VCaP (cell line): ENCODE data around the gene NLGN4X.

Experiments used
- H3K27ac ChIP-seq: fragments of 450-650 bp; 2 replicates; pipeline ENCODE4 v1.5.1; 2017
- TF ChIP-seq, protein P1 (sequence below): fragments of 450-650 bp; conservative IDR thresholded peaks from 2 replicates; pipeline ENCODE4 v1.5.1; 2017; ENCODE audit warnings: mild to moderate bottlenecking, moderate library complexity

NLGN4X gene

DNA sequence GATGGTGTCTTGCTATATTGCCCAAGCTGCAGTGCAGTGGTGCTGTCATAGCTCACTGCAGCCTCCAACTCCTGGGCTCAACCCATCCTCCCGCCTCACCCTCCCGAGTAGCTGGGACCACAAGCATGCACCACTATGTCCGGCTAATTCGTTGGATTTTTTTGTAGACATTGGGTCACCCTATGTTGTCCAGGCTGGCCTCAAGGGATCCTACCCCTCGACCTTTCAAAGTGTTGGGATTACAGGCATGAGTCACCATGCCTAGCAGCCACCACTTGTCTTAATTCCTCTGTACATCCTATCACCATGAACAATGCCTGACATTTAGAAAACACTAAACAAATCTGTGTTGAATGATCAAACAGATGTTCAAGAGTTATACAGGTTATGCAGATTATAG is 76.7 kb downstream of the NLGN4X start:
- TF ChIP-seq, protein P1, sequence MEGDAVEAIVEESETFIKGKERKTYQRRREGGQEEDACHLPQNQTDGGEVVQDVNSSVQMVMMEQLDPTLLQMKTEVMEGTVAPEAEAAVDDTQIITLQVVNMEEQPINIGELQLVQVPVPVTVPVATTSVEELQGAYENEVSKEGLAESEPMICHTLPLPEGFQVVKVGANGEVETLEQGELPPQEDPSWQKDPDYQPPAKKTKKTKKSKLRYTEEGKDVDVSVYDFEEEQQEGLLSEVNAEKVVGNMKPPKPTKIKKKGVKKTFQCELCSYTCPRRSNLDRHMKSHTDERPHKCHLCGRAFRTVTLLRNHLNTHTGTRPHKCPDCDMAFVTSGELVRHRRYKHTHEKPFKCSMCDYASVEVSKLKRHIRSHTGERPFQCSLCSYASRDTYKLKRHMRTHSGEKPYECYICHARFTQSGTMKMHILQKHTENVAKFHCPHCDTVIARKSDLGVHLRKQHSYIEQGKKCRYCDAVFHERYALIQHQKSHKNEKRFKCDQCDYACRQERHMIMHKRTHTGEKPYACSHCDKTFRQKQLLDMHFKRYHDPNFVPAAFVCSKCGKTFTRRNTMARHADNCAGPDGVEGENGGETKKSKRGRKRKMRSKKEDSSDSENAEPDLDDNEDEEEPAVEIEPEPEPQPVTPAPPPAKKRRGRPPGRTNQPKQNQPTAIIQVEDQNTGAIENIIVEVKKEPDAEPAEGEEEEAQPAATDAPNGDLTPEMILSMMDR, result no peak

GRCh38 chrX:6149060-6149872 is 79.4 kb downstream of the NLGN4X start:
- TF ChIP-seq, protein P1, result no peak

More for the DNA sequence above, 76.7 kb downstream of the NLGN4X start:
- no peak overlapping the region for H3K27ac ChIP-seq

GRCh38 chrX:6134255-6134654 is 94.4 kb downstream of the NLGN4X start:
- TF ChIP-seq, protein P1, result no peak
- no peak overlapping the region for H3K27ac ChIP-seq

More at GRCh38 chrX:6149060-6149872, 79.4 kb downstream of the NLGN4X start:
- H3K27ac ChIP-seq, result no peak overlapping the region

DNA sequence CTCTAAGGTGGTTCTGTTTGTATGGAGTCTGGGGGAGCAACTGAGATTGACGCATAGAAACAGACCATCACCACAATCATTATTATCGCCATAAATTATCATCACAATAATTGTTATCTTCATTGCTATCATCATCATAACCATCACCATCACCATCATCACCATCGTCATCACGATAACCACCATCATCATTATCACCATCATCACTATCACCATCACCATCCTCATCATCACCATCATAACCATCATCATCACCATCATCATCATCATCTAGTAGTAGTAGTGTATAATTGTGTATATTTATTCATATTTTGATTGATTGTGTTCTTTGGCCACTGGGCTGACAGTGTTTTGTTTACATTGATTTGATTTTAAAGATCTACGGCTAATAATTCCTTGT is 95.7 kb downstream of the NLGN4X start:
- TF ChIP-seq, protein P1, result no peak
- H3K27ac ChIP-seq, result no peak overlapping the region

- H3K27ac ChIP-seq, result no peak overlapping the region
- TF ChIP-seq, protein P1, result no peak
These were observed 97.4 kb downstream of the NLGN4X start for GRCh38 chrX:6131287-6131686.

GRCh38 chrX:6129195-6129594 is 99.5 kb downstream of the NLGN4X start:
- no peak overlapping the region for H3K27ac ChIP-seq
- TF ChIP-seq, protein P1, result no peak

- TF ChIP-seq, protein P1, result no peak
These were observed 108.3 kb downstream of the NLGN4X start for GRCh38 chrX:6120329-6120728.

More at GRCh38 chrX:6120329-6120728, 108.3 kb downstream of the NLGN4X start:
- H3K27ac ChIP-seq, result no peak overlapping the region
